ENCODE data around the gene CCNYL1.

CCNYL1 gene

GRCh38 chr2:207767461-207768167, 56.2 kb downstream of the CCNYL1 start:
- FAIRE-seq = no peak

- no peak for FAIRE-seq
Observed at GRCh38 chr2:207768168-207768865, 56.9 kb downstream of the CCNYL1 start.

- FAIRE-seq = no peak
Observed at GRCh38 chr2:207768866-207769596, 57.6 kb downstream of the CCNYL1 start.

GRCh38 chr2:207770602-207771404, 59.4 kb downstream of the CCNYL1 start:
- FAIRE-seq = no peak

- no peak for FAIRE-seq
Observed at GRCh38 chr2:207771421-207771820, 60.0 kb downstream of the CCNYL1 start.

- FAIRE-seq = no peak
Observed at GRCh38 chr2:207772081-207772843, 60.8 kb downstream of the CCNYL1 start.

GRCh38 chr2:207772844-207773205, 61.4 kb downstream of the CCNYL1 start:
- FAIRE-seq = no peak

GRCh38 chr2:207775473-207775872, 64.0 kb downstream of the CCNYL1 start:
- FAIRE-seq = no peak

- no peak for FAIRE-seq
Observed at GRCh38 chr2:207777124-207777523, 65.7 kb downstream of the CCNYL1 start.

GRCh38 chr2:207778298-207778882, 67.0 kb downstream of the CCNYL1 start:
- FAIRE-seq = no peak

GRCh38 chr2:207779523-207779922, 68.1 kb downstream of the CCNYL1 start:
- no peak for FAIRE-seq

GRCh38 chr2:207782238-207783030, 71.0 kb downstream of the CCNYL1 start:
- no peak for FAIRE-seq

GRCh38 chr2:207783514-207783913, 72.1 kb downstream of the CCNYL1 start:
- FAIRE-seq = no peak

- FAIRE-seq = no peak
Observed at GRCh38 chr2:207784898-207785297, 73.5 kb downstream of the CCNYL1 start.

- FAIRE-seq = no peak
Observed at GRCh38 chr2:207787017-207787416, 75.6 kb downstream of the CCNYL1 start.

GRCh38 chr2:207787800-207788199, 76.4 kb downstream of the CCNYL1 start:
- no peak for FAIRE-seq

GRCh38 chr2:207790898-207791297, 79.5 kb downstream of the CCNYL1 start:
- no peak for FAIRE-seq

GRCh38 chr2:207791579-207792243, 80.3 kb downstream of the CCNYL1 start:
- no peak for FAIRE-seq

GRCh38 chr2:207792244-207792785, 80.9 kb downstream of the CCNYL1 start:
- no peak for FAIRE-seq
